ENCODE results near the gene SFRP4.

The SFRP4 gene

DNA sequence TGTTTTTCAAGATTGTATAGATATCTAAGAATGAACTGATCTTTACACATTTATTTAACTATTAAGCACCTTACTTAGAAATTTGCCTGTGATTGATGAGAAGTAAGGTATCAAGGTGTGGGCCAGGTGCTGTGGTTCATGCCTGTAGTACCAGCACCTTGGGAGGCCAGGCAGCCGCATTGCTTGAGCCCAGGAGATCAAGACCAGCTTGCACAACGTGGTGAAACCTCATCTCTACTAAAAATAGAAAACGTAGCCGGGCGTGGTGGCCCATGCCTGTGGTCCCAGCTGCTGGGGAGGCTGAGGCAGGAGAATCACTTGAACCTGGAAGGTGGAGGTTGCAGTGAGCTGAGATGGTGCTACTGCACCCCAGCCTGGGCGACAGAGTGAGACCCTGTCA lies 34.5 kb downstream of the SFRP4 start:
- Histone ChIP-seq H3K9ac (no peak overlapping the region), H3K4me3 (ENCODE audit: low read depth, low read length) (no peak overlapping the region)

More for the DNA sequence above, 34.5 kb downstream of the SFRP4 start:
- H3K4me2 ChIP-seq (ENCODE audit: low read length) = no peak overlapping the region
- H3K27ac ChIP-seq = no peak overlapping the region
- H3K79me2 ChIP-seq = no peaks in the 10 kb centered on the region
- no peaks in the 10 kb centered on the region for H3K9me3 ChIP-seq (ENCODE audit: control insufficient read depth, low read length)
- no peaks in the 10 kb centered on the region for H3K36me3 ChIP-seq (ENCODE audit: control insufficient read depth, insufficient read depth, low read length)
- no peaks in the 10 kb centered on the region for H3K4me1 ChIP-seq
- H2AFZ ChIP-seq = no peak overlapping the region
- TF ChIP-seq CTCF (IDR thresholded peaks at IDR 0.05) = no peak
- no peaks in the 10 kb centered on the region for H3K27me3 ChIP-seq (ENCODE audit: control insufficient read depth, insufficient read depth, low read length)
